Stimulated activated naive B cell treated with anti-CD40 and anti-IgM and Interleukin-4, amounts not matched to agents 10 μg/mL and 1 μg/mL and 100 μg/mL, for 72 hours (primary cell): Measurements from ENCODE around the gene CMTM3.
"Not testable (repeated sequence)": the region's sequence is repeated elsewhere in the genome, so short reads cannot be mapped to it uniquely, and the experiment has no call there.

Experiments used
- ATAC-seq, 2 donors: fragments of 150-1000 bp; cut with Tn5 transposase; replicated peaks; 2 replicates each; pipeline ENCODE4 v1.10.0; 2021; ENCODE audit warnings: moderate library complexity in 1 of 2
- DNase-seq: peaks from one replicate; pipeline ENCODE4 v3.0.0; 2021
- H3K27ac Mint-ChIP-seq: one replicate; pipeline ENCODE4 v1.8.0; 2022; ENCODE audit warnings: mild to moderate bottlenecking, mixed read lengths
- H3K27me3 Mint-ChIP-seq, 2 donors: one replicate each; pipeline ENCODE4 v1.8.0; 2022; ENCODE audit warnings: mixed read lengths in 2 of 2
- H3K36me3 Mint-ChIP-seq, 2 donors: one replicate each; pipeline ENCODE4 v1.8.0; 2022; ENCODE audit warnings: mixed read lengths in 2 of 2, mild to moderate bottlenecking in 1 of 2
- H3K4me1 Mint-ChIP-seq, 2 donors: one replicate each; pipeline ENCODE4 v1.8.0; 2022; ENCODE audit warnings: mixed read lengths in 2 of 2, mild to moderate bottlenecking in 1 of 2
- H3K4me3 Mint-ChIP-seq, 2 donors: one replicate each; pipeline ENCODE4 v1.8.0; 2022; ENCODE audit warnings: mild to moderate bottlenecking in 2 of 2, mixed read lengths in 2 of 2, moderate library complexity in 1 of 2
- H3K9me3 Mint-ChIP-seq, 2 donors: one replicate each; pipeline ENCODE4 v1.8.0; 2022; ENCODE audit warnings: mixed read lengths in 2 of 2, mild to moderate bottlenecking in 1 of 2

CMTM3 gene

DNA sequence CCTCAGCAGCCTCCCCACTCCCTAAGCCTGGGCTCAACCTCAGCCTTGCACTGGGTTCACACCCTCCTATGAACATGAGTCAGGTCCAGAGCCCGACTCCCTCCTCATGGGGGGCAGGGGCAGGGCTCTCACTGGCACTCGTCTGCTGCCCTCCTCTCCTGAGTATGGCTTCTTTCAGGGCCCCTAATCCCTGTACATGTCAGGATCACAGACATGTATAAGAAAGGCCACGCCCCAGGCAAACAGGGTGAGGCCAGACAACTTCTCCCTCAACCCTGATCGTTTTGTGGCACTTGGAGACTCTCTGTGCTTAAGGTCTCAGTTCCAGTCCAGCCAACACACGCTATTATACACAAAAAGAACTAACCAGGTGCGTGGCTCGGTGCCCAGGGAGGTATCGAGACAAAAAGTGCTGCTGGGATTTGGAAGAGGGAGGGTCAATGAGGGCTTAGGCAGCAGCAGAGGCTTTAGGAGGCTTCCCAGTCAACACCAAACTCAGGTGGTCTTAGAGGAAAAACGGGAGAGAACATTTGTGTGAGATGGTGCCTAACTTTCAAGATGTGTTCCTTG lies 45.2 kb downstream of the CMTM3 start:
- Mint-ChIP-seq H3K36me3 (peaks cover 0 to 1% of the 10 kb centered on the region in 2 donors), H3K9me3 (no peaks in the 10 kb centered on the region), H3K4me1 (peaks cover 8 to 15% of the 10 kb centered on the region in 2 donors), H3K27ac (no peak overlapping the region), H3K27me3 (peaks cover 17 to 19% of the 10 kb centered on the region in 2 donors), H3K4me3 (no peak overlapping the region)
- DNase-seq (no peak), ATAC-seq (no peak)

DNA sequence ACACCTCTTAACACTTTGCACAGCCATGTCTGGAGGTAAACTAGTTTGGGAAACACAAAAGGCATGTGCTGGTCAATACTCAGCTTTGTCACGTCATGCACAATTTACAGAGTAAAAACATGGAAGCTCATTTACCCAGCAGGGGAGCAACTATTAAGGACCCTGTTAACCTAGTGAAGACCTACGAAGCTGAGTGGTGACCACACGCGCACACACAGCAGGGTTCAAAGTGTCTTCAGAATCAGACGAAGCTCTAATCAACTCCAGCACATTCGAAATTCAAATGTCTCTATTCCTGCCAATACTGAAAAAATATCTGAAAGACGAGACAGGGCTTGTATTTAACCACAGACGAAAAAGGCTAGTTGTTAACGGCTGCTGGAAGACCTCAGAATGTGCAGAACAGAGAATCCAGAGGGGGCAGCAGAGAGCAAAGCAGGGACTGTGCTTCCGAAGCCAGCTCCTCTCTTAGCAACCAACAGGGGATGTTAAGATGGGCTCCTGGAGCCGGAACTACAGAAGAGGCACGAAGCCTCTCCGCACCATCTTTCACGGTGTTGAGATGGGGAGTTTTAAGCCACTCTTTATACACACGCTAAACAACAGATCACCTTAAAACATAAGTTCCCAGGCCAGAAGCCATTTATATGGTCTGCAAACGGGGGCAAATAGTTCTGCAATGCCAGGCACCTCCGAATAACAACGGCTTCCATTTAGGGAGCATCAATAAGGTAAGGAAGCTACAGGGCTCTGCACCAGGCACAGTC lies 46.4 kb downstream of the CMTM3 start:
- ATAC-seq (peak; percentile 100), DNase-seq (peak; percentile 67)
- H3K4me1 Mint-ChIP-seq: peaks cover 8 to 15% of the 10 kb centered on the region in 2 donors
- no peaks in the 10 kb centered on the region for H3K9me3 Mint-ChIP-seq
- H3K36me3 Mint-ChIP-seq: peaks cover 0 to 1% of the 10 kb centered on the region in 2 donors
- H3K27ac Mint-ChIP-seq: peak overlapping the region; percentile 9
- peaks cover 18 to 23% of the 10 kb centered on the region in 2 donors for H3K27me3 Mint-ChIP-seq
- H3K4me3 Mint-ChIP-seq: peak overlapping the region; percentile 72 to 74

DNA sequence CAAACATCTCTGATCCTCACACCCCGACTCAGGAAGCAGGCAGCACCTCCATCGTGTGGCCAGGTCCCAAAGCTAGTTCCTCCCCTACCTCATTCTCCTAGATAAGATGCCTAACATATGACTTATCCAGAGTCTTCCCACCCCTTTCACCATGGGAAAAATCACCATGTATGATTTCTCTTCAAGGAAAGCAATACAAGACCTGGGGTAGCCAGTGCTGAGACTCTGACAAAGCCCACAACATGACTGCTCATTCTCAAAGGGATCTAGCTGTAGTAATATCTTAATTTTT lies 46.9 kb downstream of the CMTM3 start:
- DNase-seq: no peak
- no peak for ATAC-seq
- no peaks in the 10 kb centered on the region for H3K9me3 Mint-ChIP-seq
- H3K36me3 Mint-ChIP-seq: peaks cover 0 to 1% of the 10 kb centered on the region in 2 donors
- H3K27me3 Mint-ChIP-seq: peaks cover 18 to 23% of the 10 kb centered on the region in 2 donors
- H3K4me1 Mint-ChIP-seq: peaks cover 8 to 15% of the 10 kb centered on the region in 2 donors
- H3K27ac Mint-ChIP-seq: no peak overlapping the region
- H3K4me3 Mint-ChIP-seq: peak overlapping the region; percentile 72 to 74

DNA sequence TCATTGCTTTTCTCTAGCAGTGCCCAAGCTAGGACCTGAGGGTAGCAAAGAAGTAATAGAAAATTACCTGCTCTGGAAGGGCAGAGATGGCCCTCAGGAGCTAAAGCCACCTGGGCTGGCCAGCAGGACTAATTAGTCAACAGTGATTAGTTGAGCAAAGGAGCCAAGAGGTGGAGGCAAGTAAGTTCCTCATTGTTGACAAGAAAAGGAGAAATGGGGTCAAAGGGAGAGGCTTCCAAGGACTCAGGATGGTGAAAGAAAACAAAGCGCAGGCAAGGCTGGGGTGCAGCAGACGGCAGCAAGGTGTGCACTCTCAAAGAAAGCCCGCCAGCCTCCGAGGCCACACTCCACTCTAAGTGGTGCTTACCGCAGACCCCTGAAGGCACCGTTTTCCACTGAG lies 47.5 kb downstream of the CMTM3 start:
- Mint-ChIP-seq H3K36me3 (peaks cover 0 to 1% of the 10 kb centered on the region in 2 donors), H3K9me3 (no peaks in the 10 kb centered on the region), H3K27me3 (peaks cover 22 to 28% of the 10 kb centered on the region in 2 donors), H3K4me1 (peaks cover 8 to 15% of the 10 kb centered on the region in 2 donors), H3K4me3 (no peak overlapping the region), H3K27ac (no peak overlapping the region)
- no peak for DNase-seq
- no peak for ATAC-seq

DNA sequence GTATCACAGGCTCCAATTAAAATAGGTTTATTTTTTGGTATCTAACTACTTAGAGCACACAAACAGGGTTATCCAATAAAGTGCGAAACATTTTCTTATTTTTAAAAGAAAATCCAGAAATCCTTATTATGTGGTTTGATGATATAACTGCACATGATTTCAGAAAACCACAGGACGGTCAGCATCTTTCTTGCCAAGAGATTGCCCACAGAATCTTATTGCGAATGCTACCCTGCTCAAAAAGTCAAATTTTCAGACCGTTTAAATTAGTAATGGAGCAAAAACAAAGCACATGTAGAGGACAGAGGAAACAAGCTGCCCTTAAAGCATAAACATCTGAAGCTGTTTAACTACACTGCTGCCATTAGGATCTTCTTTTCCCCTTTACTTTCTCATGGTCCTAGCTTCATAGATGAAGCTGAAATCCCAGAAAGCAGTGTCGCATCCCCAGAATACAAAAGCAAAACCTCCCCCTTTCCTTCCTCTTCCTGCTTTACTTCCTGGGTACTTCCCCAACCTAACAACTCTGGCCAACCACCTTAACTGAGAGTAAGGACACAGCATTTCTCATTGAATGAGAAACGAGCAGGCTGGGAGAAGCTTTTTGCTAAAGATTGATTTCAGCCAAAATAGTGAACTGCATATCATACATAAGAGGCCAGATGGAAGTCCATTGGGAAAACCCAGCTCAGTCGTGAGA lies 48.3 kb downstream of the CMTM3 start:
- no peak for DNase-seq
- no peak for ATAC-seq
- peaks cover 8 to 15% of the 10 kb centered on the region in 2 donors for H3K4me1 Mint-ChIP-seq
- peaks cover 0 to 1% of the 10 kb centered on the region in 2 donors for H3K36me3 Mint-ChIP-seq
- no peak overlapping the region for H3K4me3 Mint-ChIP-seq
- peaks cover 23 to 30% of the 10 kb centered on the region in 2 donors for H3K27me3 Mint-ChIP-seq
- H3K9me3 Mint-ChIP-seq: no peaks in the 10 kb centered on the region
- H3K27ac Mint-ChIP-seq: no peak overlapping the region

DNA sequence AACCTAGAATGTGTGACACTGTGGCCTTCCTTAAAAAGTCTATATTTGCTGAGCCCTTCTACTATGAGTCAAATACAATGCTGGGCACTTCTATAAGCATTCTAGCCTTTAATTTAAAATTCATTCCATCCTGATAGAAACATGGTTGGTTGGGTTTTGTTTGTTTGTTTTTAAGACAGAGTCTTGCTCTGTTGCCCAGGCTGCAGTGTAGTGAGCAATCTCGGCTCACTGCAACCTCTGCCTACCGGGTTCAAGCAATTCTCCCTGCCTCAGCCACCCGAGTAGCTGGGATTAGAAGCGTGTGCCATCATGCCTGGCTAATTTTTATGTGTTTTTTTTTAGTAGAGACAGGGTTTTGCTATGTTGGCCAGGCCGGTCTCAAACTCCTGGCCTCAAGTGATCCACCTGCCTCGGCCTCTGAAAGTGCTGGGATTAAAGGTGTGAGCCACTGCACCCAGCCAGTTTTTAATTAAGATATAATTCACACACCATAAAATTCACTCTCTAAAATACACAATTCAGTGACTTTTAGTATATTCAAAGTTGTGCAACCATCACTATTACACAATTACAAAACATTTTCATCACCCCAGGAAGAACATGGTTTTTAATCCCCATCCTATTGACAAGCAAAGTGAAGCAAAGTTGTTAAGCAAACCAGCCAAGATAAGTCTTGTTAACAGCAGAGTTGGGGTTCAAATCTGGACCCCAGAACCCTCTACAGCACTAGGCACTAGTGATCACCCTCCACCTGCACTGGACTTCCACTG lies 49.3 kb downstream of the CMTM3 start:
- H3K4me1 Mint-ChIP-seq: peaks cover 8 to 15% of the 10 kb centered on the region in 2 donors

DNA sequence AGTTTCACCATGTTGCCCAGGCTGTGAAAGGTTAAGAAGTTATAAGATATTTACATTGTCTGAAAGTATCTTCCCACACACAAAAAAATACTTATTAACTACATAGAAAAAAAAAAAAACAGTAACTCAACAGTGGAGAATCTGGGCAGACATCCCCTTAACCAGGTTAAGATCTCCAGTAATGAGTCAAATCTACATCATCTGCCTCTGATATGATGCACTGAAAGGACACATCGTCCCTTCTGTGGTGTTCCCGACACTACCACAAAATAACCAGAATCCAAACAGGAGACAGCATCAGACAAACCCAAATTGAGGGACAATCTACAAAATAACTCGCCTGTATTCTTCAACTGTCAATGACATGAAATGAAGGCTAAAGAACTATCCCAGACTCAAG lies 52.0 kb downstream of the CMTM3 start:
- DNase-seq (no peak), ATAC-seq (no peak)
- Mint-ChIP-seq H3K36me3 (peaks cover 0 to 1% of the 10 kb centered on the region in 2 donors), H3K9me3 (no peaks in the 10 kb centered on the region), H3K4me3 (no peak overlapping the region), H3K27me3 (peaks cover 37 to 40% of the 10 kb centered on the region in 2 donors), H3K27ac (no peak overlapping the region), H3K4me1 (peaks cover 7 to 11% of the 10 kb centered on the region in 2 donors)

More for the DNA sequence above, 49.3 kb downstream of the CMTM3 start:
- Mint-ChIP-seq H3K27me3 (peaks cover 33 to 38% of the 10 kb centered on the region in 2 donors), H3K4me3 (no peak overlapping the region), H3K36me3 (peaks cover 0 to 1% of the 10 kb centered on the region in 2 donors), H3K27ac (no peak overlapping the region), H3K9me3 (no peaks in the 10 kb centered on the region)
- DNase-seq (no peak), ATAC-seq (no peak)

DNA sequence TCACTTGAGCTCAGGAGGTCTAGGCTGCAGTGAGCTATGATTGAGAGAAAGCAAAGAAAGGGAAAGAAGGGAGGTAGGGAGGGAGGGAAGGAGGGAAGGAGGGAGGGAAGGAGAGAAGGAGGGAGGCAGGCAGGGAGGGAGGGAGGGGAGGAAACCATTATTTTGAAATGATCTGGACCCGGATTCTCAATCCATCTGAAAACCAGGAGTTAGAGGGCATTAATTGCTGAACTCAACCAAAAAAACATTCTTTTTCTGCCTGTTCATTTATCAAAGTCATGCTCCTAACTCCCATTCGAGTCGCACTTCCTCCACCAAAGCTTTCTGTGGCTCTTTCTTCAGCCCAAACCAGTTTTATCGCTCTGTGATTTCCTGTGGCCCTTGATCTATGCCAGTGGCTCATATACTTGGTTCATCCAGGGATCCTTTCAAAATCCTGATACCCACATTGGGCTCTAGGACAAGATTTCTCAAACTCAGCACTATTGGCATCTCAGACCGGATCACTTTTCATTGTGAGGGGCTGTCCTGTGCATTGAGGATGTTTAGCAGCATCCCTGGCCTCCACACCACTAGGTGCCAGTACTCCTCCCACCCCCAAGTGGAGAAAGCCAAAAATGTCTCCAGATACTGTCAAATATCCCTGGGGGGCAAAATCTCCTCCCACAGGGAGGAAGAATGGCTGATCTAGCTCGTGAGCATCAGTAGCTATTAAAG lies 53.8 kb downstream of the CMTM3 start:
- no peak for ATAC-seq
- H3K4me1 Mint-ChIP-seq: peaks cover 3 to 5% of the 10 kb centered on the region in 2 donors
- H3K27ac Mint-ChIP-seq: no peak overlapping the region

DNA sequence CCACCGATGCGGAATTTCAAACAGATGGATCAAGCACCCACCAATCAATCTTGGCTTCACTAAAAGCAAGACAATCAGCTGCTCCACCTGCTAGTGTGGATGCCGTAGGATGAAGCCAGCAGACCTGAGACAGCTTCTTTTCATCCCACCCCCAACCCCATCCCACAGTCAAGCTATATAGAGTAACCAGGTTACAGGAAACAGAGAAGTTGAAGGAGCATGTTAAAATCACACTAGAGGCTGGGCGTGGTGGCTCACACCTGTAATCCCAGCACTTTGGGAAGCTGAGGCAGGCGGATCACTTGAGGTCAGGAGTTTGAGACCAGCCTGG lies 54.3 kb downstream of the CMTM3 start:
- H3K36me3 Mint-ChIP-seq: peaks cover 0 to 1% of the 10 kb centered on the region in 2 donors
- H3K27ac Mint-ChIP-seq: no peak overlapping the region
- no peaks in the 10 kb centered on the region for H3K9me3 Mint-ChIP-seq
- DNase-seq: no peak
- H3K27me3 Mint-ChIP-seq: peaks cover 33 to 47% of the 10 kb centered on the region in 2 donors
- no peak overlapping the region for H3K4me3 Mint-ChIP-seq
- ATAC-seq: no peak
- H3K4me1 Mint-ChIP-seq: peaks cover 3 to 5% of the 10 kb centered on the region in 2 donors

More for the DNA sequence above, 53.8 kb downstream of the CMTM3 start:
- DNase-seq: no peak
- H3K36me3 Mint-ChIP-seq: peaks cover 0 to 1% of the 10 kb centered on the region in 2 donors
- H3K9me3 Mint-ChIP-seq: no peaks in the 10 kb centered on the region
- H3K27me3 Mint-ChIP-seq: peaks cover 33 to 47% of the 10 kb centered on the region in 2 donors
- no peak overlapping the region for H3K4me3 Mint-ChIP-seq

DNA sequence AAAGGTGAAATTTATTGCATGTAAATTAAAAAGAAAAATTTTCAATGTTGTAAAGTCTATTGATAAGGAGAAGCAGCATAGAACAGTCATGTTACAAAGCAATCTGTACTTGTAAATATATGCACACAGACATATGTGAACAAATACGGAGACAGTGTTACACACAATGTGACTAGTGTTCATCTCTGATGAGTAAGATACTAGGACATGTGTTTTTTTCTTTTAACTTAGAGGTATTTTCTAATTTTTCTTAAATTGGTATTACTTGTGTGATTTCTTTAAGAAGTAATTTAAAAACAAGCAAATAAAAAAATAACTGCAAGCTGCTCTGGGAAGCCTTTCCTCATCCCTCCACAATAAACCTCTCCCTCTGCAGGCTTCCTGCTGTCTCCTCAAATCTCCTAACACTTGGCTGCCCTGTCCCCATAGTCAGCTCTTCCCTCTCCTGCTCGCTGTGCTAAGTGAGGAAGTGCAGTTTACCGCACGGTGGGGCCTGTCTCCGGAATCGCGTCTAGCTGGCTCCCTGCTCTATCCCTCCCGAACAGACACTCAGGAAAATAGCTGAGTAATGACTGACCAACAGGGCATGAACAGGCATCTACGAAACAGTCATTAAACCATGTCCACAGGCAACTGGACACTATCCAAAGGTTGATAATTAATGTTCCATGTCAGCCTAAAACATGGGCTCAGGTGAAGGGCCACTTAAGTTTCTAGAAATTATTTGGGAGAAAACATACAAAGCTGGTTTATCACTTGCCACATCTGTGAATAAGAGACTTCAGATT lies 56.1 kb downstream of the CMTM3 start:
- H3K9me3 Mint-ChIP-seq: no peaks in the 10 kb centered on the region
- peaks cover 27 to 33% of the 10 kb centered on the region in 2 donors for H3K27me3 Mint-ChIP-seq
- no peak overlapping the region for H3K4me3 Mint-ChIP-seq
- DNase-seq: no peak
- no peaks in the 10 kb centered on the region for H3K36me3 Mint-ChIP-seq
- H3K27ac Mint-ChIP-seq: no peak overlapping the region
- ATAC-seq: no peak
- H3K4me1 Mint-ChIP-seq: peaks cover 3 to 5% of the 10 kb centered on the region in 2 donors

DNA sequence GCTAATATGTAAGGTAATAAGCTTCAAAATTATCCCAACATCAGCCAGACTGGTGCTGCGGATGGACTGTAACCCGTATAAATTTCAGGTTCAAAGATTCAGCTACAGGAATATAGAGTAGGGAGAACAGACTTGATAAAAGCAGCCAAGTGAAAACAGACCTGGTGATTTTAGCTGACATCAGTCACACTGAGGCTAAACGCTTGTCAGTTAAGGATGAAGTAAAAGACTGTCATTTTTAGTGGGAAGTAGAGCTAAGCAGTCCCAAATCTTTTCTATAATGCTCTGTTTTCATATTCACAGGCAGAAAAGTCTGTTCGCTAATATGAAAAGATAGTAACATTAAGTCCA lies 56.7 kb downstream of the CMTM3 start:
- H3K27me3 Mint-ChIP-seq: peaks cover 27 to 33% of the 10 kb centered on the region in 2 donors
- no peaks in the 10 kb centered on the region for H3K36me3 Mint-ChIP-seq
- no peak overlapping the region for H3K4me3 Mint-ChIP-seq
- no peaks in the 10 kb centered on the region for H3K9me3 Mint-ChIP-seq
- ATAC-seq (no peak), DNase-seq (no peak)
- H3K27ac Mint-ChIP-seq: no peak overlapping the region
- peaks cover 3 to 5% of the 10 kb centered on the region in 2 donors for H3K4me1 Mint-ChIP-seq

DNA sequence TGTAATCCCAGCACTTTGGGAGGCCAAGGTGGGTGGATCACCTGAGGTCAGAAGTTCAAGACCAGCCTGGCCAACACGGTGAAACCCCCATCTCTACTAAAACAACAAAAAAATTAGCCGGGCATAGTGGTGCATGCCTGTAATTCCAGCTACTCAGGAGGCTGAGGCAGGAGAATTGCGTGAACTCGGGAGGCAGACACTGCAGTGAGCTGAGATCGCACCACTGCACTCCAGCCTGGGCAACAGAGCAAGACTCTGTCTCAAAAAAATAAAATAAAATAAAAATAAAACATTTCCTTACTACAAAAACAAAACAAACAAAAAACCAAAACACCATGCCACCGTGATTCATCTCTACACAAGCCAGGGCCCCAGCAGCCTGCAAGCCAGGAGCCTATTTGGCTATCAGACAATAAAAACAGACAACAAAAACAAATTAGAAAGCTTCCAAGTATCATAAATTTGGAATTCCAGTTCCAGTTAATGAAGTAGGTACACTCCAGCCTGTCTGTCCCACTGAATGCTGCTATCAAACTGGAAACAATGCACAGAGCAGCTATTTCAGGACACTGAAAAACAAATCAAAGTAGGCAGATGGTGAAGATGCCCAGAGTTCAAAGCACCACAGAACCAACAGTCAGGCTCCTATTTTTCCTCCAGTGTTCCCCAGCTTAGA lies 57.3 kb downstream of the CMTM3 start:
- not testable (repeated sequence) for H3K27ac Mint-ChIP-seq, DNase-seq, H3K4me3 Mint-ChIP-seq

More for the DNA sequence above, 57.3 kb downstream of the CMTM3 start:
- peaks cover 23 to 29% of the 10 kb centered on the region in 2 donors for H3K27me3 Mint-ChIP-seq
- H3K9me3 Mint-ChIP-seq, H3K4me1 Mint-ChIP-seq, ATAC-seq, H3K36me3 Mint-ChIP-seq: not testable (repeated sequence)
